ENCODE results near the gene TEKT3. TPM values are rescaled to one million over a fixed set of nuclear protein-coding genes. Genes with fewer than 3 reads are reported as not detected.
A peak's percentile ranks its signal among the peaks of the same experiment; 100 is the strongest.

TEKT3 gene
- total and polyA plus RNA-seq, 8 donors, result 0.41 to 3.6 (median 2.9) TPM

DNA sequence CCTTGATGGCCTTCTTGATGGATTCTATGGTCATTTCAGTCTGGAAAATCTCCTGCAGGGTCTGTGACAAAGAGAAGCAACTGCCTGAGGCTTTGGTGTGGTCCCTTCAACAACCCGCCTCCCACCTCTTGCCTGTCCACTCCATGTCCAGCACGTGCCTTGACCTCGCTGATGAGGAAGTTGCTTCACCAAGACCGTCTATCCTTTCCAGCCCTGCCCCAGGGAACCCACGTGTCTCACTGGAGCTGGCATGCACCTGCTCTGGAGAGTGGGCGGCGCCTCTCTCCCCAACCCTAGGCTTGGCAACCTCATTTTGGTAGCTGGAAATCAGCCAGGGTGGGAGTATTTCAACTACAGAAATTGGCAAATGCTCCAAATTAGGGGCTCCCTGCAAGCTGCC lies 32.6 kb downstream of the TEKT3 start:
- H3K27ac ChIP-seq, result no peak overlapping the region

DNA sequence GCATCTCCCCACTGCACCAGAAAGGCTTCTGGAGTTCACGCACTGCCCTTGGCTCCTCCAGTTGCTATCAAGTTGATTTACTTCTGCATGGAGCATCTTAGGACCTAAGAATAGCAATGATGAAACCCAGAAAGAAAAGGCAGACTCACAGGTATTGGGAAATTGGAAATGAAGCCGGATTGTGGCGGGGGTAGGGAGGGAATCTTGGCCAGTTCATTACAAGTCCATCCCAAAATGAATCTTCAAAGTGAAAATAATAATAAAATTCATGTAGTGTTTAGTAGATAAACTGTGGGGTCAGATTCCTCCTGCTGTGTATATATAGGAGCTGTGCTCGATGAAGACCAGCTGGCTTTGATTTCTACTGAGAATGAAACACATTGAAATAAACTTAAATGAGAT lies 33.7 kb downstream of the TEKT3 start:
- no peak overlapping the region for H3K27ac ChIP-seq
- peak in 2 of 4 donors; percentile 90 to 92 for DNase-seq
- peak; percentile 40 for ATAC-seq
- TF ChIP-seq, protein P1, sequence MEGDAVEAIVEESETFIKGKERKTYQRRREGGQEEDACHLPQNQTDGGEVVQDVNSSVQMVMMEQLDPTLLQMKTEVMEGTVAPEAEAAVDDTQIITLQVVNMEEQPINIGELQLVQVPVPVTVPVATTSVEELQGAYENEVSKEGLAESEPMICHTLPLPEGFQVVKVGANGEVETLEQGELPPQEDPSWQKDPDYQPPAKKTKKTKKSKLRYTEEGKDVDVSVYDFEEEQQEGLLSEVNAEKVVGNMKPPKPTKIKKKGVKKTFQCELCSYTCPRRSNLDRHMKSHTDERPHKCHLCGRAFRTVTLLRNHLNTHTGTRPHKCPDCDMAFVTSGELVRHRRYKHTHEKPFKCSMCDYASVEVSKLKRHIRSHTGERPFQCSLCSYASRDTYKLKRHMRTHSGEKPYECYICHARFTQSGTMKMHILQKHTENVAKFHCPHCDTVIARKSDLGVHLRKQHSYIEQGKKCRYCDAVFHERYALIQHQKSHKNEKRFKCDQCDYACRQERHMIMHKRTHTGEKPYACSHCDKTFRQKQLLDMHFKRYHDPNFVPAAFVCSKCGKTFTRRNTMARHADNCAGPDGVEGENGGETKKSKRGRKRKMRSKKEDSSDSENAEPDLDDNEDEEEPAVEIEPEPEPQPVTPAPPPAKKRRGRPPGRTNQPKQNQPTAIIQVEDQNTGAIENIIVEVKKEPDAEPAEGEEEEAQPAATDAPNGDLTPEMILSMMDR (IDR thresholded peaks at IDR 0.05), result no peak
- H3K27me3 ChIP-seq, result no peaks in the 10 kb centered on the region
- no peaks in the 10 kb centered on the region for H3K4me1 ChIP-seq
- H3K9me3 ChIP-seq, result no peaks in the 10 kb centered on the region
- intact Hi-C loops (cut with DNase I), result no loop called here
- H3K36me3 ChIP-seq, result no peaks in the 10 kb centered on the region
- H3K4me3 ChIP-seq, result no peak overlapping the region

More for the DNA sequence above, 32.6 kb downstream of the TEKT3 start:
- H3K27me3 ChIP-seq, result no peaks in the 10 kb centered on the region
- intact Hi-C loops (cut with DNase I), result no loop called here
- TF ChIP-seq, protein P1 (IDR thresholded peaks at IDR 0.05), result no peak
- no peak overlapping the region for H3K4me3 ChIP-seq
- H3K36me3 ChIP-seq, result no peaks in the 10 kb centered on the region
- no peaks in the 10 kb centered on the region for H3K4me1 ChIP-seq
- ATAC-seq, result no peak
- DNase-seq, result no peak
- no peaks in the 10 kb centered on the region for H3K9me3 ChIP-seq

- Histone ChIP-seq H3K4me3 (no peak overlapping the region), H3K4me1 (no peaks in the 10 kb centered on the region), H3K27ac (no peak overlapping the region), H3K27me3 (no peaks in the 10 kb centered on the region), H3K36me3 (no peaks in the 10 kb centered on the region), H3K9me3 (no peaks in the 10 kb centered on the region)
- DNase-seq (no peak), ATAC-seq (no peak)
- intact Hi-C loops (cut with DNase I), result no loop called here
- TF ChIP-seq, protein P1 (IDR thresholded peaks at IDR 0.05), result no peak
Observed at GRCh38 chr17:15303851-15304250, 37.5 kb downstream of the TEKT3 start.

DNA sequence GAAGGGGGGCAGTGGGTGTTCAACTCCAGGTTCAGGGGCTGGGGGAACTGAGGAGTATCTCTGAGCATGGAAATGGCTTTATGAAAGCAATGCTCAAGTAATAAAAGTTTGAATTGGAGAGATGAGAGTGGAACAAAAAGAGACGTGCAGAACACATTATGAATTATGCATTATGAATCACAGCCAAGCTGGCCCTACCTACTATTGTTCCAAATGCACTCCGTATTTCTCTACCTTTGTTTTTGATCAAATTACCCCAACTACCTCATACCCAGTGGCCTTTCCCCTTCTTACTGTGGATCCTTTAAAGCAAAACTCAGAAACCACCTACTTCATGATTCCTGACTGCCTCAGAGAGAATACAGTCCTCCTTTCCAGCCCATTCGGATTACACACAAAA lies 38.1 kb downstream of the TEKT3 start:
- Histone ChIP-seq H3K4me1 (no peaks in the 10 kb centered on the region), H3K27me3 (no peaks in the 10 kb centered on the region), H3K9me3 (no peaks in the 10 kb centered on the region), H3K27ac (no peak overlapping the region), H3K36me3 (no peaks in the 10 kb centered on the region), H3K4me3 (no peak overlapping the region)
- no peak for ATAC-seq
- intact Hi-C loops (cut with DNase I), result no loop called here
- TF ChIP-seq, protein P1 (IDR thresholded peaks at IDR 0.05), result no peak
- DNase-seq, result no peak

DNA sequence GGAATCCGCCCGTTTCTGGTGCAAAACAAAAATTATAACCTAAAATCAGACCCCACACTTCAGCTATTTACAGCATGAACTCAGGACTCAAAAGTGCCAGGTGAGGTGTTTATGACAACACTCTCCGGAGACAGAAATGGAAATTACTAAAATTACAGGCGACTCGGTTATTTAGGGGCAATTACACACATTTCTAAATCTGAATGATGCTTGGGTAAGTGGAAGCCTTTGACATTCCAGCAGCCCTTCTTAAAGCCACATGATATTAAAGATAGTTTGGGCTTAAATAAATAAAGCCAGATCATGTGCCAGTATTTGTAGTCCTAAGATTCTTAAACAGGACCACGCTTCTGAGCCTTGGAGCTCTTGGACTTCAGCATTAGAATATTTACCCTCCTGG lies 39.6 kb downstream of the TEKT3 start:
- no peak for ATAC-seq
- intact Hi-C loops (cut with DNase I), result no loop called here
- H3K27ac ChIP-seq, result no peak overlapping the region

More for the DNA sequence above, 39.6 kb downstream of the TEKT3 start:
- Histone ChIP-seq H3K27me3 (no peaks in the 10 kb centered on the region), H3K9me3 (no peaks in the 10 kb centered on the region), H3K36me3 (no peaks in the 10 kb centered on the region), H3K4me1 (no peaks in the 10 kb centered on the region), H3K4me3 (no peak overlapping the region)
- TF ChIP-seq, protein P1 (IDR thresholded peaks at IDR 0.05), result no peak
- no peak for DNase-seq

Data from left lung (tissue), 10 donors.